Measurements from ENCODE around the gene SVOPL.
"Not testable (repeated sequence)": the region's sequence is repeated elsewhere in the genome, so short reads cannot be mapped to it uniquely, and the experiment has no call there.

The SVOPL gene

DNA sequence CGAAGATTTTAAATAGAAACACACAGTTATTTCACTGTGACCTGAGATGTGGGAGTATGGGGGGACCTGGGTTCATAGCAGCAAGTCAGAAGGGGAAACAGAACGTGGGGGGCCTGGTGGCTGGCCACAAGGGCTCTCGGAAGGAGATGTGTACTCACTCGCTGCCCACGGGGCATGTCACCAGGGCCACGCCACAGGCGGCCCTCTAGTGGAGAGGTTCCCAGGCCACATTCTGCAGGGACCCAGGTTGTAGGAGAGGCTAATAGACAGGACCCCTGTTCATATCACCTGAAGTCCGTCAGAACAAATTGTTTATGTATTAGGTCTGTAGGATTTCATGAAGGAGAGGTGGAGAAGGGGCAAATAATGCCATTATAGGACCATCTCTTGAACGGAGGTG is 25.1 kb upstream of the SVOPL start:
- H3K27me3 Mint-ChIP-seq, result peaks cover 2% of the 10 kb centered on the region
- DNase-seq (ENCODE audit: low spot score in 2 of 2), result no peak
- no peak overlapping the region for H3K27ac Mint-ChIP-seq
- ATAC-seq (ENCODE audit: low read depth), result no peak
- H3K4me1 Mint-ChIP-seq, result no peaks in the 10 kb centered on the region
- H3K36me3 Mint-ChIP-seq, result no peaks in the 10 kb centered on the region
- peaks cover 2% of the 10 kb centered on the region for H3K9me3 Mint-ChIP-seq
- no peak overlapping the region for H3K4me3 Mint-ChIP-seq

DNA sequence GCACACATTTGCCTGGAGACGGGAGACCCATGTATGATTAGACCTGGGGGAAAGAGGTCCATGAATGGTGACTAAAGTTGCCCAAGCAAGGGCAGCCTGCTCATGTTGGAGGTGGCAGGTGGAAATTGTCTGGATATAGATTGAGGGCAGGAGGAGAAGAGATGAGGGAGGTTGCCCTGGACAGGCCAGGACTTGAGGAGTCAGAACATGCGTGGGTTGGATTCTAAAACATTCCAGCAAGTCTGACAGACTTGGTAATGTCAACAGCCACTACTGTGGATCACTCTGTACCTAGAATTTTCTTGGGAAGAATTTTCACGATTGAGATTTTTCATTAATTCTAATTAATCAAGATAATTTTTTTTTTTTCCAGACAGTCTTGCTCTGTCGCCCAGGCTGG is 19.1 kb upstream of the SVOPL start:
- Mint-ChIP-seq H3K4me3 (no peak overlapping the region), H3K27ac (no peak overlapping the region), H3K9me3 (no peaks in the 10 kb centered on the region), H3K4me1 (peaks cover 6% of the 10 kb centered on the region), H3K36me3 (no peaks in the 10 kb centered on the region), H3K27me3 (peaks cover 15% of the 10 kb centered on the region)
- ATAC-seq (ENCODE audit: low read depth) (no peak), DNase-seq (ENCODE audit: low spot score in 2 of 2) (no peak)

DNA sequence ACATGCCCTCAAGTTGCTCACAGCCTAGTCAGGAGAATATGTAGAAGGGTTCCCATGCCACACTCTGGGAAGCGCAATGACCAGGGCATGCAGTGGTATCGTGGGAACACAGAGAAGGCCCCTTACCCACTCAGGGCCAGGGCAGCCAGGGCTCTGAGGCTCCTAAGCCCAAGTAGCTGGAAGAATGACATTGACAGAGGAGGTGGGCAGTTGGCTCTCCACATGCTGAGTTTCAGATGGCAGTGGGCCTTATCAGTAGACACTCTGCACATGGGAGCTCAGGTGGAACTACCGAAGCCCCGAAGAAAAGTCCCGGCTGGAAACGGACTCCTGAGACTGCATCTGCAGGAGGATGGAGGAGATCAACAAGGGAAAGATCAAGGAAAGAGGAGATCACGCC is 15.7 kb upstream of the SVOPL start:
- DNase-seq (ENCODE audit: low spot score in 2 of 2) (no peak), ATAC-seq (ENCODE audit: low read depth) (no peak)
- H3K9me3 Mint-ChIP-seq, result no peaks in the 10 kb centered on the region
- H3K36me3 Mint-ChIP-seq, result no peaks in the 10 kb centered on the region
- peaks cover 22% of the 10 kb centered on the region for H3K27me3 Mint-ChIP-seq
- H3K4me3 Mint-ChIP-seq, result peak overlapping the region; percentile 22
- H3K27ac Mint-ChIP-seq, result no peak overlapping the region
- peaks cover 6% of the 10 kb centered on the region for H3K4me1 Mint-ChIP-seq

DNA sequence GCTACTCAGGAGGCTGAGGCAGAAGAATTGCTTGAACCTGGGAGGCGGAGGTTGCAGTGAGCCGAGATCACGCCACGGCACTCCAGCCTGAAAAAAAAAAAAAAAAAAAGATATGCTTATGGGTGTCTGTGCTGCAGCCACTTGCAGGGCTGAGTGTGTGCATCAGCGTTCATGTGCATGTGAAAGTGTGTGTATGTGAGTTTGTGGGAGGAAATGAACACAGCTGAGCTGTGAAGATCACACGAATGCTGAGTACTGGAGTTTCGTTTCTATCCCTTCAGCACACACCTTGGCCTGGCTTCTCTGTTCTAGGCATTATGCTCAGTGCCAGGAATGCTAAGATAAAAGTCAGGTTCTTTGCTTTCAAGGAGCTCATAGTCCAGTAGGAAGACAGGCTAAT is 12.0 kb upstream of the SVOPL start:
- Mint-ChIP-seq H3K9me3 (no peaks in the 10 kb centered on the region), H3K27me3 (peaks cover 20% of the 10 kb centered on the region), H3K36me3 (no peaks in the 10 kb centered on the region), H3K4me1 (peaks cover 5% of the 10 kb centered on the region), H3K27ac (no peak overlapping the region), H3K4me3 (no peak overlapping the region)
- no peak for DNase-seq (ENCODE audit: low spot score in 2 of 2)
- ATAC-seq (ENCODE audit: low read depth), result no peak

DNA sequence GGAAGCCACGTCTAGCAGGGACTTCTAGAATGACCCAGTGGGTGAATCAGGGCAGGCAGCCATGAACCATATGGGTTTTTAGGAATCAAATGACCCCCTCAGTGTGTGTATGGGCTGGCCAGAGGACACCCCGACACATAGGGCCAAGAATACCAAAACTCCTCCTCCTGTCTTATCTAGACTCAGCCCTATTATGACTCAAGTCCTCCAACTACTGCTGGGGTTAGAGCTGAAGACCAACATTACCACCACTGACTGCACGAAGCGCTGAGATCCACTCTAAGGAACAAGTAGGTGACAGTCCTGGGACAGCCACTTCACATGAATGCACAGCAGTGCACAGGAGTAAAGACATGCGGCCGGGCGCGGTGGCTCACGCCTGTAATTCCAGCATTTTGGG is 11.5 kb upstream of the SVOPL start:
- no peak overlapping the region for H3K4me3 Mint-ChIP-seq

GRCh38 chr7:138710536-138711385 is 9.6 kb upstream of the SVOPL start:
- peaks cover 6% of the 10 kb centered on the region for H3K27me3 Mint-ChIP-seq
- H3K4me1 Mint-ChIP-seq, result no peaks in the 10 kb centered on the region
- ATAC-seq (ENCODE audit: low read depth), result no peak
- H3K4me3 Mint-ChIP-seq, result no peak overlapping the region
- H3K27ac Mint-ChIP-seq, result no peak overlapping the region
- no peaks in the 10 kb centered on the region for H3K9me3 Mint-ChIP-seq
- H3K36me3 Mint-ChIP-seq, result no peaks in the 10 kb centered on the region
- no peak for DNase-seq (ENCODE audit: low spot score in 2 of 2)

More for the DNA sequence above, 11.5 kb upstream of the SVOPL start:
- ATAC-seq (ENCODE audit: low read depth) (no peak), DNase-seq (ENCODE audit: low spot score in 2 of 2) (no peak)
- no peaks in the 10 kb centered on the region for H3K36me3 Mint-ChIP-seq
- H3K4me1 Mint-ChIP-seq, result no peaks in the 10 kb centered on the region
- peaks cover 15% of the 10 kb centered on the region for H3K27me3 Mint-ChIP-seq
- H3K9me3 Mint-ChIP-seq, result no peaks in the 10 kb centered on the region
- no peak overlapping the region for H3K27ac Mint-ChIP-seq

DNA sequence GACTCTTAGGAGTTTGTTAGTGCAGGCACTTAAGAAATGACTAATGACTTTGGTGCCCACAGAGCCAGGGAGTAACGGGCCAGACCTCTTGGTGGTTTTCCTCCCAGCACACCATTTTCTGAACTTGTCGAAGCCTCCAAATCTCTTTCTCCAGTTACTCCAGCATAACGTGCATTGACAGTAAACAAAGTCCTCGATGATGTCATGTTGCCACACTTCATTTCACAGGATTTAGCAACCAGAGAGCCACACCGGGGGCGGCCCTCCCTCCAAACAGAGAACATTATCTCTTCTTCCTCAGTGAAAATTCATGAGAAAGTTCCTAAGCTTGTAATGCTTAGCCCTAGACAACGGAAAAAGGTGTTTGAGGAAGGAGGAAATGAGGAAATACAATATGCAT is 4.0 kb upstream of the SVOPL start:
- no peak overlapping the region for H3K4me3 Mint-ChIP-seq
- DNase-seq (ENCODE audit: low spot score in 2 of 2) (no peak), ATAC-seq (ENCODE audit: low read depth) (no peak)
- no peaks in the 10 kb centered on the region for H3K36me3 Mint-ChIP-seq
- H3K4me1 Mint-ChIP-seq, result no peaks in the 10 kb centered on the region
- H3K27me3 Mint-ChIP-seq, result no peaks in the 10 kb centered on the region
- H3K9me3 Mint-ChIP-seq, result no peaks in the 10 kb centered on the region
- no peak overlapping the region for H3K27ac Mint-ChIP-seq

DNA sequence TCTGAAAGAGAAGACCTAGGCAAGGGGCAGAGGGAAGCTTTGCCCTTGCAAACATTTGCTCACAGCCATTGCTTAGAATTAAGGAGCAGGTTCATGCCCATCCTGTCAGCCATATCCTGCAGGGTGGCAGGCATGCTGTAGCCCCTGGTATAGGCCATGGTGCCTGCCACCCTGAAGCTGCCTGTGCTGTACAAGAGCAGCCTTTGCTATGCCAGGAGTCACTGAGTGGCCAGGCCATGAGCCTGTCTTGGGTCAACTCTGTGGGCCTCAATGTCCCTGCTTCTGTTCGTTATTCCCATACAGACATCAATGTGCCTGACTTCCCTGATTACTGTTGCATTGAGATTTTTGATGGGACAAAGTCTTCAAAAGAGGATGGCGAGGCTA is 368 bp upstream of the SVOPL start:
- H3K4me3 Mint-ChIP-seq, result no peak overlapping the region
- ATAC-seq (ENCODE audit: low read depth) (no peak), DNase-seq (ENCODE audit: low spot score in 2 of 2) (no peak)
- H3K4me1 Mint-ChIP-seq, result no peaks in the 10 kb centered on the region
- no peak overlapping the region for H3K27ac Mint-ChIP-seq
- H3K9me3 Mint-ChIP-seq, result peaks cover 2% of the 10 kb centered on the region
- no peaks in the 10 kb centered on the region for H3K36me3 Mint-ChIP-seq
- H3K27me3 Mint-ChIP-seq, result peaks cover 4% of the 10 kb centered on the region

GRCh38 chr7:138699661-138700060 is 1.5 kb downstream of the SVOPL start:
- Mint-ChIP-seq H3K9me3 (peaks cover 6% of the 10 kb centered on the region), H3K27ac (no peak overlapping the region), H3K27me3 (peaks cover 4% of the 10 kb centered on the region), H3K4me1 (no peaks in the 10 kb centered on the region), H3K4me3 (no peak overlapping the region), H3K36me3 (no peaks in the 10 kb centered on the region)
- DNase-seq (ENCODE audit: low spot score in 2 of 2) (no peak), ATAC-seq (ENCODE audit: low read depth) (no peak)

- H3K4me3 Mint-ChIP-seq, result no peak overlapping the region
- H3K36me3 Mint-ChIP-seq, result no peaks in the 10 kb centered on the region
- H3K27ac Mint-ChIP-seq, result no peak overlapping the region
- H3K27me3 Mint-ChIP-seq, result peaks cover 4% of the 10 kb centered on the region
- peaks cover 6% of the 10 kb centered on the region for H3K9me3 Mint-ChIP-seq
- H3K4me1 Mint-ChIP-seq, result no peaks in the 10 kb centered on the region
- DNase-seq (ENCODE audit: low spot score in 2 of 2) (no peak), ATAC-seq (ENCODE audit: low read depth) (no peak)
These were observed 2.9 kb downstream of the SVOPL start for GRCh38 chr7:138698281-138698680.

DNA sequence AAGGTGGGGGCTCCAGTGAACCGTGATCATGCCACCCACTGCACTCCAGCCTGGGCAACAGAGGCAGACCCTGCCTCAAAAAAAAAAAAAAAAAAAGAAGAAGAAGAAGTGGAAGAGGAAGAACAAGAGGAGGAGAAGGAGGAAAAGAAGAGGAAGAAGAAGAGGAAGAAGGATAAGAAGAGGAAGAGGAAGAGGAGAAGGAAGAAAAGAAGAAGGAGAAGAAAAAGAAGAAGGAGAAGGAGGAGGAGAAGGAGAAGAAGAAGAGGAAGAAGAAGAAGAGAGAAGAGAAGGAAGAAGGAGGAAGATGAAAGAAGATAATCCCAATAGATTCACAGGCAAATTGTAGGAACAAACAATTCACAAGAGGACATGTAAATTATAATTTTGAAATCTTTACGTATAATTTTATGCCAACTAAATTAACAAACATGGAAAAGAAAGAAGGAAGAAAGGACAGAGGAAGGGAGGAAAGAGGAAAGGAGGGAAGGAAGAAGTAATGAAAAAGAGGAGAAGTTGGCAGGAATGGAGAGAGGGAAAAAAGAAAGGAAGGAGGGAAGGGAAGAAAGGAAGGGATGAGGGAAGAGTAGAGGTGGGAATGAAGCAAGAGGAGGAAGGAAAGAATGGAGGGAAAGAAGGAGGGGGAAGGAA is 3.5 kb downstream of the SVOPL start:
- DNase-seq (ENCODE audit: low spot score in 2 of 2) (no peak), ATAC-seq (ENCODE audit: low read depth) (no peak)
- Mint-ChIP-seq H3K27me3 (peaks cover 4% of the 10 kb centered on the region), H3K4me1 (no peaks in the 10 kb centered on the region), H3K4me3 (no peak overlapping the region), H3K27ac (no peak overlapping the region), H3K9me3 (peaks cover 7% of the 10 kb centered on the region), H3K36me3 (no peaks in the 10 kb centered on the region)

GRCh38 chr7:138695776-138696175 is 5.4 kb downstream of the SVOPL start:
- not testable (repeated sequence) for H3K27me3 Mint-ChIP-seq; H3K4me1 Mint-ChIP-seq; DNase-seq (ENCODE audit: low spot score in 2 of 2); H3K4me3 Mint-ChIP-seq; H3K36me3 Mint-ChIP-seq; ATAC-seq (ENCODE audit: low read depth); H3K9me3 Mint-ChIP-seq; H3K27ac Mint-ChIP-seq

GRCh38 chr7:138695106-138695505 is 6.1 kb downstream of the SVOPL start:
- no peaks in the 10 kb centered on the region for H3K4me1 Mint-ChIP-seq

GRCh38 chr7:138691178-138691577 is 10.0 kb downstream of the SVOPL start:
- Mint-ChIP-seq H3K4me3 (no peak overlapping the region), H3K4me1 (peaks cover 2% of the 10 kb centered on the region), H3K27ac (no peak overlapping the region), H3K9me3 (peaks cover 8% of the 10 kb centered on the region), H3K36me3 (peaks cover 2% of the 10 kb centered on the region), H3K27me3 (peaks cover 6% of the 10 kb centered on the region)
- ATAC-seq (ENCODE audit: low read depth) (no peak), DNase-seq (ENCODE audit: low spot score in 2 of 2) (no peak)

More at GRCh38 chr7:138695106-138695505, 6.1 kb downstream of the SVOPL start:
- DNase-seq (ENCODE audit: low spot score in 2 of 2) (no peak), ATAC-seq (ENCODE audit: low read depth) (no peak)
- H3K4me3 Mint-ChIP-seq, result no peak overlapping the region
- H3K27me3 Mint-ChIP-seq, result peaks cover 4% of the 10 kb centered on the region
- H3K27ac Mint-ChIP-seq, result no peak overlapping the region
- peaks cover 7% of the 10 kb centered on the region for H3K9me3 Mint-ChIP-seq
- no peaks in the 10 kb centered on the region for H3K36me3 Mint-ChIP-seq

DNA sequence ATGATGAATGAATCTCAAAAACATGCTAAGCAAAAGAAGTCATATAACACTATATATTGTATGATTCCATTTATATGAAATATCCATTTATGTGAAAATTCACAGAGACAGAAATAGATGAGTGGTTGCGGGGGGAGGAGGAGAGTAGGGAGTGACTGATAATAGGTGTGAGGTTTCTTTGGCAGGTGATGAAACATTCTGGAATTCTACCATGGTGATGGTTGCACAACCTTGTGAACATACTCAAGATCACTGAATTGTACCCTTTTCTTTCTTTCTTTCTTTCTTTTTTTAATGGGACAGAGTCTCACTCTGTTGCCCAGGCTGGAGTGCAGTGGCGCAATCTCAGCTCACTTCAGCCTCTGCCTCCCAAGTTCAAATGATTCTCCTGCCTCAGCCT is 10.7 kb downstream of the SVOPL start:
- H3K4me3 Mint-ChIP-seq, result no peak overlapping the region
- DNase-seq (ENCODE audit: low spot score in 2 of 2), result no peak
- H3K36me3 Mint-ChIP-seq, result peaks cover 2% of the 10 kb centered on the region
- no peak overlapping the region for H3K27ac Mint-ChIP-seq
- H3K4me1 Mint-ChIP-seq, result peaks cover 2% of the 10 kb centered on the region
- peaks cover 6% of the 10 kb centered on the region for H3K27me3 Mint-ChIP-seq
- ATAC-seq (ENCODE audit: low read depth), result no peak
- peaks cover 8% of the 10 kb centered on the region for H3K9me3 Mint-ChIP-seq

Data from memory B cell (primary cell).